ENCODE measurements around the gene ST6GALNAC3.

Gene ST6GALNAC3

DNA sequence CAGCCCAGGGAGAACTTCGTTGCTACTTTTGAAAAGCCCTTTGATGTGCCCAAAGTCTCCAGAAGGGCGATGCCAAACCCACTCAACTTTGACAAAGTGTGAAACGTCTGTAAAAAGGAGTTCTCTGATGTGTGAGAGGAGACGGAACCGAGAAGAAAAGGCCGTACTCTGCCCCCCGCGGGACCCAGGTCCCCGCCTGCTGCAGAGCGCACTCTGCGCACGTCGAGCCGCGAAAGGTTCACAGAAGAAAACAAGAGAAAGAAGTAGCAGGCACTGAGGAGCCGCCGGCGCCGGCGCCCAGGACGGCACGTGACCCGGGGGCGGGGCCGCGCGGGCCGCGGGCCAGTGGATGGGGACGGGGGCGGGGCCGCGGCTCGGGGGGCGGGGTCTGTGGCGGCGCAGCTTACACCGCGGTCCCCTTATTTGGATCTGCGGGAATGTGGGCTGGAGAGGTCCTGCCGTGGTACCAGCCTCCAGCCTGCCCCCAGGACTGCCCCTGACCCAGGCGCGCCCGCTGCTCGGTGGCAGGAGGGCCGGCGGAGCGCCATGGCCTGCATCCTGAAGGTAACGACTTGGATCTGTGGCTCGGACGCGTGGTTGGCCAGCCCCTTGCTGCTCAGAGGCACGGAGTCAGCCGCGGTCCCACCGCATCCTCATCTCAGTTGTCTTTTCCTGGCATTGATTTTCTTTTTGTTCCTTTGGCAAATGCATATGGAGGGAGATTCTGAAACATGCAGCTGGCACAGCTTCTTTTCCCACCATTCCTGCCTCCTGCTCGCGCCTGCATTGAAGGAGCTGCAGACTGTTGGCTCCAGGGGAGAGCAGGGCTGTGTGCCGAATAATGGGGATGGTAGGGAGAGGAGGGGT is at the start of gene ST6GALNAC3:
Gene ST6GALNAC3 (plus strand): TSS at position 426 of the 867 bp plus-strand sequence.
- TF ChIP-seq GATA2 (IDR thresholded peaks at IDR 0.05; ENCODE audit: low read depth, low read length) (no peak), GATA3 (IDR thresholded peaks at IDR 0.05; ENCODE audit: low read depth, low read length) (no peak)

DNA sequence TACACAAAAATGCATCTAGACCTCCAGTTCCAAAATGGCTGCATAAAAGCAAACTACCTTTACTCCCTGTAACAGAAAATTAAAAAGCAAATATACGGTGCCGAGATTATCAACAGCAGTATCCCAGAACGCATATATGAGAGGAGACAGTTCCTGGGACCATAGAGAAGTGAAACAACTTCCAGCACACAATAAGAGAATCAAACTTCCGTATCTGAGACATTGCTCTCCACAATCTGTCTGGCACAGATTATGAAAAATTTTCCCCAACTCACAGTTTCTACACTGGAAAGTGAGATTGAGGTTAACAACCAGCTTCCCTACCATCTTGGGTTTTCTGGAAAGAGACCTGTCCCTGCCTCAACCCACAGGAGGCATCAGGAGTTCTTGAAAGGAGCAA is 47.2 kb upstream of the ST6GALNAC3 start:
- TF ChIP-seq GATA3 (IDR thresholded peaks at IDR 0.05; ENCODE audit: low read depth, low read length) (no peak), GATA2 (IDR thresholded peaks at IDR 0.05; ENCODE audit: low read depth, low read length) (no peak)

DNA sequence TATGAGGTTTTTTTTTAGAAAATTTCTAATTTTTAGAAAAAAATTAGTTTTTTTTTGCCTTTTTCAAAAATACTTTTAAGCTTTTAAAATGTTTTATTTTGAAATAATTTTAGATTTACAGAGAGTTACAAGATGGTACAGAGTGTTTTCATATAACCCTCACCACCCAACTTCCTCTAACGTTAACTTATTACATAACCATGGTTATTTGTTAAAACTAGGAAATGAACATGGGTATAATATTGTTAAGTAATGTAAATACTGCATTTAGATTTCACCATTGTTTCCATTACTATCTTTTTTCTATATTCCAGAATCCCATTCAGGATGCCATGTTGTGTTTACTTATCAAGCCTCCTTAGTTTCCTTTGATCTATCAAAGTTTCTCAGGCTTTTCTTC is 45.2 kb upstream of the ST6GALNAC3 start:
- TF ChIP-seq GATA3 (IDR thresholded peaks at IDR 0.05; ENCODE audit: low read depth, low read length) (no peak), GATA2 (IDR thresholded peaks at IDR 0.05; ENCODE audit: low read depth, low read length) (no peak)

DNA sequence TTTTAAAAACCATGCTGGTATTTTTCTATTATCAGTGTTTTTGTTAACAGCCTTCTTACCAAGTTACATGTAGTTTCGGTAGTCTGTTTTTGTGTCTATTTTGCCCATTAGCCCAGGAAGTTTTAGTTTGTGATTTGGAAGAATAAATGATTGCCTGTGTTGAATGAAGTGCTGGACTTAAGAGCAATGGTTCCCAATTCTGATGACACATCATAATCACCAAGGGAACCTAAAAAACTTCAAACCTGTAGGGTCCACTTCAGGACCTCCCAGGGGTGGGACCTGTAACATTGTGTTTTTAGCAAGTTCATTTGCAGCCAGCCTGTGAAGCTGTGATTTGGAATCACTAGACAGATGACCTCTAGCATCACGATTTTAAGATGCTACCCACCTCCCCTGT is 43.0 kb upstream of the ST6GALNAC3 start:
- TF ChIP-seq GATA2 (IDR thresholded peaks at IDR 0.05; ENCODE audit: low read depth, low read length) (no peak), GATA3 (IDR thresholded peaks at IDR 0.05; ENCODE audit: low read depth, low read length) (no peak)

DNA sequence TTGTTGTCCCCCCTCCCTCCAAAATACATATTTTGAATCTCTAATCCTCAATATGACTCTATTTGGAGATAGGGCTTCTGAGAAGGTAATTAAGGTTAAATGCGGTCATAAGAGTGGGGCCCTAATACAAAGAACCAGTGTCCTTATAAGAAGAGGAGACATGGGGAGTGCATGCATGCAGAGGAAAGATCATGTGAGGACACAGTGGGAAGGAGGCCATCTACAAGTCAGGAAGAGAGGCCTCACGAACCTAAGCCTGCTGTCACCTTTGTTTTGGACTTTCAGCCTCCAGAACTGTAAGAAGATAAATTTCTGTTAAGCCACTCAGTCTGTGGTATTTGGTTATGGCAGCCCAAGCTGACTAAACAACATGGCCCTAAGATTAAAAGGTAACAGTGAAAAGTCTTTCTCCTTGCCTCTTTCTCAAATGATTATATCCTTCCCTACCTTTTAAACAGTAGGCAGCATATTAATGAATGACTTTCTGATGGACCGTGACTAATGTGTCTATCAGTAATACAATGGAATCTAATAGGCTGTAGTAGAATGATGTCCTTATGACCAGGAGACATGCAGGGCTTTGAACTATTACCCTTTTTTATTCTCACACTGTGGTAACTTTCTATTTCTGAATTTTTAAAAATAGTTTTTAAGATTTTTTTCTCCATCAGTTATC is 40.6 kb upstream of the ST6GALNAC3 start:
- TF ChIP-seq GATA2 (IDR thresholded peaks at IDR 0.05; ENCODE audit: low read depth, low read length), result no peak
- TF ChIP-seq GATA3 (IDR thresholded peaks at IDR 0.05; ENCODE audit: low read depth, low read length), result no peak

DNA sequence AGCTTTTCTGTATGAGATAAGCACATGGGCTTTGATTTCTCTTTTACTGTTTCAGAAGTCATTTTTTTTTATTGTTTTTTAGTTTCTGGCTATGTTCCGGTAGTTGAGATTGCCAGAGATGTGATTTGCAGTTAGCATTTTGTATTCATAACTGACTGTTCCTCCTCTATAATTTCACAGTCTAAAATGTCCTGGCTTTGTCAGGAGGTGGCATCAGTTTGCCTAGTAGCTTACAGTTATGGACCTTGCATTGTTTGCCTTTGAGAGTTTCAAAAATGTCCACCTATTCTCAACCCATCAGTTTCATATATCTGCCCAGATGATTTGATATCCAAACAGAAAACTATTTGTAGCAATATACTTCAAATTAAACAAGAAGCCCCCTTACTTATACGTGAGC is 39.5 kb upstream of the ST6GALNAC3 start:
- TF ChIP-seq GATA2 (IDR thresholded peaks at IDR 0.05; ENCODE audit: low read depth, low read length) (no peak), GATA3 (IDR thresholded peaks at IDR 0.05; ENCODE audit: low read depth, low read length) (no peak)

DNA sequence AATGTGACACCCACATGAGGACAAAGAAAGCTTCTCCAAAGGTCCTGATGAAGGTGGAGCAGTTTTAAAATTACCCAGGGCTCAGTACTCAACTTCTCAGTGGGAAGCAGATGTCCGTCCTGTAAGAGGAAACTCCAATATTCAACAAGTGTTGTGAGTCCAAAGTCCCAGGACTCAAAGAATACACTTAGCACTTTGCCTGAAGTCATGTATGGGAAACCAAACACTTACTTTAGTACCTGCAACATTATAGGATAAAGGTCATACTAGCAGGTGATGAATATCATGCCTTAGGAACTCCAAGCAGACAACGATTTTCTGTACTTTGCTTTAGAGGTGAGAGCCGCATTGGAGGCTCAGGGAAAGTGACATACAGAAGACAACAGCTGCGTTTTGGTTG is 37.2 kb upstream of the ST6GALNAC3 start:
- no peak for TF ChIP-seq GATA2 (IDR thresholded peaks at IDR 0.05; ENCODE audit: low read depth, low read length)
- no peak for TF ChIP-seq GATA3 (IDR thresholded peaks at IDR 0.05; ENCODE audit: low read depth, low read length)

DNA sequence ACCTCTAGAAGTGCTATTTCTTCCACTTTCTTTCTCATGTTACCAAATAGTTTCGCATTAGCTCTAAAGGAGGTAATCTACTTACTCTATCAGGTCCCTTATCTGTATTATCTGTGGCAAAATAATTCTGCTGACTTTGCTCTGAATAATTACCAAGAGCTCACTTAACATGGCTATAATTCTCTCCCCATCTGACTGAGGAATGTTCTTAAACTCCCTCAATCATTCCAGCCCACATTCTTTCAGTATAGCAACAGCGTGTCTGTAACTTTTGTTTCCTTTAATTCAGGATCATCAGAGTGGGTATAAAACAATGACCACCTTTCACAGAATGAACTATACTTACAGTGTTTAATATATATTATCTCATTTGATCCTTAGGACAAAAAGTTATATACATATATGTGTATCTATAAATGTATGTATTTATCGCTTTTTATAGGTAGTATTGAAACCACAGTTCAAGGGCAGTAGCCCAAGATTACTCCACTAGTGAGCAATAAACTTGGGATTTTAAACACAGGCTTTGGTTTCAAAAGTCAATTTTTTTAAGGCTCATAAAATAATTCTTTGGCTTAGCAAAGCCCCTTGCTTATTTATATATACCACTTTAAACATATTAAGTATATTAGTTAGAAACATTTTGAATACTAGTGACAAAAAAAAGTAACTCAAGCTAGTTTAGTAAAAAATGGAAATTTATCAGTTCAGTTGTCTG is 36.1 kb upstream of the ST6GALNAC3 start:
- TF ChIP-seq GATA2 (IDR thresholded peaks at IDR 0.05; ENCODE audit: low read depth, low read length) (no peak), GATA3 (IDR thresholded peaks at IDR 0.05; ENCODE audit: low read depth, low read length) (no peak)

DNA sequence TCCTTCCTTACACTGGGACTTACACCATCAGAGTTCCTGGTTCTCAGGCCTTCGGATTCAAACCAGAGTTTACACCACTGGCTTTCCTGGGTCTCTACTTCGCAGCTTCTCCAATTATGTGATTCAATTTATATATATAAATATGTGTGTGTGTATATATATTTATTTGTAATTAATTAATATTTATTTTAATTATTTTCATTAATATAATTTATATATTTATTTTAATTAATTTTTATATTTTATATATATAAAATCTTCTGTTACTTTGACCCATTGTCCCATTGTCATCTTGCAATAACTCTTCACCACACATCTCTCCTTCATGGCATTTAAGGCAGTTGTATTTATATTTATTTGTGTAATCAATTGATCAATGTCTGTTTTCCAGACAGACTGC is 28.4 kb upstream of the ST6GALNAC3 start:
- TF ChIP-seq GATA3 (IDR thresholded peaks at IDR 0.05; ENCODE audit: low read depth, low read length) (no peak), GATA2 (IDR thresholded peaks at IDR 0.05; ENCODE audit: low read depth, low read length) (no peak)

DNA sequence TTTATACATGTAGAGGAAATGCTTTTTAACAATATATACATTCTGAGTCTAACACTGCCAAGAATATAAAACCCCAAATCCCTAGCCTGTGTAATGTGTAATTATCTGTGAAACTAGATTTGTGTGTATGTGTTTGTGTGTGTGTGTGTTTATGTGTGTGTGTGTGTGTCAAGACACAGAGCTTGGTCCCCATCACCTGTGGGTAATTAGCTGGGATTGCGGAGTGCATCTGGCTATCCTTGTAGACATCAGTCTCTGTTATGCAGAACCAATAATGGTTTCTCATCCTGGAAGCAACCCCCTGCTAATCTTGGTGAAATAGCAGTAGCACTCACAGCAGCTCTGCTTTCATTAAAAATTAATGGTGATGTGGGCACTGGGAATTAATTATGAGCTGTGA is 26.3 kb upstream of the ST6GALNAC3 start:
- TF ChIP-seq GATA3 (IDR thresholded peaks at IDR 0.05; ENCODE audit: low read depth, low read length), result no peak
- TF ChIP-seq GATA2 (IDR thresholded peaks at IDR 0.05; ENCODE audit: low read depth, low read length), result peak; percentile 34; the same call in 1 of the 2 replicates

DNA sequence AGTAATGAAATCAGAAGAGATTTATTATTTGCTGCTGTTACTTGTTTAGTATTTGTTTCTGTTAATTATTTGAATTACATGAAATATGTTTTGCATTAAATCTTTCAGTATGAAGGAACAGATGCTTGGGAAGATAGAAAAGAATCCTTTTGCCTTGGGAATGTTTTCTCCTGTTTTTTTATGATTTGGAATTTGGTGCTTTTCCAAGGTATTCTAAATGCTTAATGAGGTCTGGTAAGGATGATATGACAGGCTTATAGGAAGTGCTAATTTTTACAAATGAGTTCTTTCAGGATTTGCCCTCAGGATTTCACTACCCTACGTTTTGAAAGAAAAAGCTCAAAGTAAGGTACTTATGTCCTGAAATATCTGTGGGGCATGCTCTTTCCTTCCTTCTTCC is 25.6 kb upstream of the ST6GALNAC3 start:
- no peak for TF ChIP-seq GATA3 (IDR thresholded peaks at IDR 0.05; ENCODE audit: low read depth, low read length)
- no peak for TF ChIP-seq GATA2 (IDR thresholded peaks at IDR 0.05; ENCODE audit: low read depth, low read length)

DNA sequence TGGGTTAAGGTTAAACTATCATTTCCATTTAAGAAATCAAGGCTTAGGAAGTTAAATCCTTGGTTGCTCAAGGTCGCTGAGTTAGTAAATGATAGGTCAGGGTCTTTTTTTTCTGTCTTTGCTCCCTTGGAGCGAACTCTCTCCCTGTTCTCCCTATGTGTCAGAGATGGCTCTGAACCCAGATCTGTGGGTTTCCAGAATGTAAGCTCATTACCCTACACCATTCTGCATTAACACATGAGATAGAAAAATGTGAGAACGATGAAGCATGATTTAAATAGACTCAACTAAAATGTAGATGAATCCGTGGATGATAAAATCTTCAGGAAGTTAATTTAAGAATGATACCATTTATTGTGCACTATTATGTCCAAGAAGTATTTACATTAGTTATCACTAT is 25.0 kb upstream of the ST6GALNAC3 start:
- TF ChIP-seq GATA2 (IDR thresholded peaks at IDR 0.05; ENCODE audit: low read depth, low read length), result no peak
- no peak for TF ChIP-seq GATA3 (IDR thresholded peaks at IDR 0.05; ENCODE audit: low read depth, low read length)

DNA sequence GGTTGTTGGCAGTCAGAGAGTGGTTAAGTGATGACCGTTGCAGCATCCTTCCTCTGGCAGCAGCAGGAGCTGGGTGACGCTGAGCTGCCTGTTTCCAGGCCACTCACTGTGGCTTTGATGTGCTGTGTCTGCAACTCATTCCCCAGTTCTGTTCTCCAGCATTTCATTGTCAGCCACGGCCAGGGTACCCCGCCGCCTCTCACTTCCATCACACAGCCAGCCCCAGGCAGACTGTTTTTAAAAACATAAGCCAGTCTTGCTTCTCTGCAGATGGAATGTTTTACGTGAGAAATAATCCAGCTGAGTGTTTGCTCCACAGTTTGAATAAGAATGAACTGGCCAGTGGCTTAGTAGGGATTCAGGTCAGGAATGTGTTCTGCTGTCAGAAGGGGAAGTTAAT is 21.5 kb upstream of the ST6GALNAC3 start:
- TF ChIP-seq GATA3 (IDR thresholded peaks at IDR 0.05; ENCODE audit: low read depth, low read length) (no peak), GATA2 (IDR thresholded peaks at IDR 0.05; ENCODE audit: low read depth, low read length) (no peak)

DNA sequence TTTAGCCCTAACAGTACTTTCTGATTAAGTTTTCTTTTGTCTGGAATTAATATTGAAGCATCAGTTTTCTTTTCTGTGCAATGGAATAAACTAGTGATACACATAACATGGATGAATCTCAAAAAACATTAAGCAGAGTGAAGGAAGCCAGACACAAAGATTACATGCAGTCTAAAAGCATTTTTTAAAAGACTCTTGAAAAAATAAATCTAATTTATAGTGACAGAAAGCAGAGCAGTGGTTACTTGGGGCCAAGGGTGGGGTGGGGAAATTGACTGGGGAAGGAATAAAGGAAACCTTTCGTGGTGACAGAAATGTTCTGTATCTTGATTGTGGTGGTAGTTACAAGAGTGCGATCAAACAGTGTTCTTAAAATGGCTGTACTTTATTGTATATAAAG is 20.2 kb upstream of the ST6GALNAC3 start:
- TF ChIP-seq GATA3 (IDR thresholded peaks at IDR 0.05; ENCODE audit: low read depth, low read length), result no peak
- no peak for TF ChIP-seq GATA2 (IDR thresholded peaks at IDR 0.05; ENCODE audit: low read depth, low read length)
